ENCODE data around the gene PLA2R1. TPM values are rescaled to one million over a fixed set of nuclear protein-coding genes. Genes with fewer than 3 reads are reported as not detected.
A peak's percentile ranks its signal among the peaks of the same experiment; 100 is the strongest.
"Not testable (repeated sequence)": the region's sequence is repeated elsewhere in the genome, so short reads cannot be mapped to it uniquely, and the experiment has no call there.

PLA2R1 gene
- polyA plus RNA-seq, 3 donors: 81.4 to 129 (median 83.9) TPM

DNA sequence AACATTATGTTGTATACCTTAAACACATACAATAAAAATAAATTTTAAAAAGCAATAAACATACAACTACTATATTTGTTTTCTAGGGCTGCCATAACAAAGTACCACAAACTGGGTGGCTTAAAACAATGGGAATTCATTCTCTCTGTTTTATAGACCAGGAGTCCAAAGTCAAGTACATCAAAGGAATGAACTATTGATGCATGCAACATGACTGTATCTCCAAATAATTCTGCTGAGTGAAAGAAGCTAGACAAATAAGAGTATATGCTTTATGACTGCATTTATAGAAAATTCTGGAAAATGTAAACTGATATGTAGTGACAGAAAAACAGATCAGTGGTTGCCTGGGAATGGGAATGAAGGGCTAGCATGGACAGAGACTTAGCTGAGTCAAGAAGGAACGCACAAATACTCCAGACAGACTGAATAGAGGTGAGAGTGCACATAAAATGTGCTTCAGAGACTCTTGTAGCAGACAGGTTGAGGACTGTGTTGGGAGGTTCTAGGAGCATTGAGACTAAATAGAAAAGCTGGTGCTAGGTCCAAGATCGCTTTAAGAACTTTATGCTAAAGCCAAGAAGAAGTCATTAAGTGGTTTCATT, 11.0 kb upstream of the PLA2R1 start:
- DNase-seq: no peak

DNA sequence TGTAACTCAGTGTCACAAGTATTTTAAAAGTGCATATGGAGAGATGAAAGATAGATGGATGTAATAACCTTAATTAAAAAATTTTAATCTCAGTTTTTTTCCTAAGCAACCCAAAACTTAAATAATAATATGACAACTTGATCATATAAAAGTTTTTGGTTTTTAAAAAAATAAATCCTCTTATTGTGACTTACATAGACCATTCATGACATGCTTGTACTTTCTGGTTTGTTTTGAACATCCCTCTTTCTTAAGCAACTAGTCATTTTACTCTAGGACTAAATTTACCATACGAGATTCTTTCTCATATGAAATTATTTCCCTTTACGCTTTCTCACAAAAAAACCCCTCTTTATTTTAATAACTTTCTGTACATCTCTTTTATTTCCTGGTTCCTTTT, 6.5 kb upstream of the PLA2R1 start:
- DNase-seq: no peak

DNA sequence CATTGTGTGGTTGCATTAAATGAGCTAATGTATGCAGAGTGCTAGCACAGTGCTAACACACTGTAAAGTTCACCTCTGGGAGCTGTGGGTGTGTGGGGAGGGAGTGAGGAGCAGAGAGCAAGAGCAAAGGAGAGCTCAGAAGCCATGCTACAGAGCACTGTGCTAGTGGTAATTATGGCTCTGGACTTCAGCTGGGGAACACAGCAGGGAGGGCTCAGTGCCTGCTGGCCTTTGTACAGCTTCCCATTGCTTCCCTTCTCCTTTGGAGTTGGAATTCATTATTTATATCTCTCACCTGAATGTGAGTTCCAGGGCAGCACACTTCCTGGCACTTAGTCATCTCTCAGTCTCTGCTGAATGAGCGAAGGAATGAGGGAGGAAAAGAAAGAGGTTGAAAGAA, 2.5 kb upstream of the PLA2R1 start:
- no peak for DNase-seq

DNA sequence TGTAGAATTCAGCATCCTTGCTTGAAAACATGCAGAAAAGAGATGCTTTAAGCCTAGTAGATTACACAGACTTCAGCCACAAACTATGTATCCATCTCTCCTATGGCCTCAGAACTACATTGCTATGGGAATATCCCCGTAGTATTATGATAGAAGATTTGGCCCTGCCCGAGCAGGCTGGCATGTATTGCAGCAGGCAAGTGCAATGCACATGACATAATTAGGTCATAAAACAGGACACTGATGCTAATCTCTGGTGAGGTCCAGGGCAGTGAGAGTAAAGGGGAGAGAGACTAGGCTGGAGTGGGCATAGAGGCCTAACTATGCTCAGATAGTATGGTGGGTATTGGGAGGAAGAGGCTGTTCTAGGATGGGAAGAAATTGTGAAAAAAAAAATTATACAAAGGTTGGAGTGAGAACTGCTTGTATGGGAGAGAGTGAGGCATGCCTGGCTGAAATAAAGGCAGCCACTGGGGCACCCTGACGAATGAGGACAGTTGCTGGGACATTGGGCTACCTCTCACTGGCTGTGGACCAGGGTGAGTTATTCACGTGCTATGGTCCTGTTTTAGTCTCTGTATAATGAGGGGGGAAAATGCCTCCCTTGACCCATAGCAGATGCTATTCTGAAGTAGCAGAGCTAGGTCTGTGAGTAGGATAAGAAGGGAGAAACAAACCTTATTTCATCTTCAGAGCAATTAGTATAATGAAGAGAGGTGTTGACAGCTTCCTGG, 1.6 kb upstream of the PLA2R1 start:
- no peak for DNase-seq

DNA sequence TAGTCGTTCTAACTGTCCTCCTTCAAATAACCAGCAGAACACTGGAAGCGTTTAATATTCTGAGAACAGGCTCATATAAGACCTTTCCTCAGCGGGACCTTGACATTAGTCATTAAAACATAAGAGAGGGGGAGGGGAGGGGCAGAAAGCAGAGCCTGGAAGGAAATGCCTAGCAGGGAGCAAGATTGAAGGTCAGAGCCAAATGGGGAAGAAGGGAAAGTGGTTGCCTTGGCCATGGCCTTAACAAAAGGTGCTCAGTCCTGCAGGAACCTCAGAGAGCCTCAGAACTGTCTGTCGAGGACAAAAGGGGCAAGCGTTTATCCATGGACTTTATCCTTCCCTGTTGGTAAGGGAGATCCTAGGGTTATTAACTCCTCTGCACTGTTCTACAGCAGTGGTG, 856 bp upstream of the PLA2R1 start:
- no peak for DNase-seq

DNA sequence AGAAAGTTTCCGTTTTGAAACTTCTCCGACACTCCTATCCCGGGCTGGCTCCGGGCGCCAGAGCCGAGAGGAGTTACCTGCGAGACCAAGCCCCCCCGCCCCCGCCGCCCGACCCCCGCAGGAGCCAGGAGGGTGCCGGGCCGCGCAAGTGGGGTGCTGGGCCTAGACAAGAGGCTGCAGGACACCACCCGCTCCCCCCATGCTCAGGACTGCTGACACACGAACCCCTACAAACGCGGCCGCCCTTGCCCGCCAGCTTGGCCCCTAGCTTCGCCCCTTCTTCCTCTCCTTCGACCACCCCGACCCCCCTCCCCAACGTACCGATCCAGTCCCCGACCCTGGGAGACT, 497 bp downstream of the PLA2R1 start:
- no peak for DNase-seq

DNA sequence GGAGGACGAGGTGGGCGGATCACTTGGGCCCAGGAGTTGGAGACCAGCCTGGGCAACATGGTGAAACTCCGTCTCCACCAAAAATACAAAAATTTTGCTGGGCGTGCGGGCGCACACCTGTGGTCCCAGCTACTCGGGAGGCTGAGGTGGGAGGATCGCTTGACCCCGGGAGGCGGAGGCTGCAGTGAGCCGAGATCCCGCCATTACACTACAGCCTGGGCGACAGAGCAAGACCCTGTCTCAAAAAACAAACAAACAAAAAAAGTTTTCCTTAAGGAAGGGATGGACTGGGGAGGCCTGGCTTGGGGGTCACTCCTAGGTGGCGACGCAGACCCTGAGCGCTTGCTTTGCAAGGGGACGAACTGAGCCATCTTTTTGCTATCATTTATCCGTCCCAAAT, 882 bp downstream of the PLA2R1 start:
- no peak for DNase-seq

DNA sequence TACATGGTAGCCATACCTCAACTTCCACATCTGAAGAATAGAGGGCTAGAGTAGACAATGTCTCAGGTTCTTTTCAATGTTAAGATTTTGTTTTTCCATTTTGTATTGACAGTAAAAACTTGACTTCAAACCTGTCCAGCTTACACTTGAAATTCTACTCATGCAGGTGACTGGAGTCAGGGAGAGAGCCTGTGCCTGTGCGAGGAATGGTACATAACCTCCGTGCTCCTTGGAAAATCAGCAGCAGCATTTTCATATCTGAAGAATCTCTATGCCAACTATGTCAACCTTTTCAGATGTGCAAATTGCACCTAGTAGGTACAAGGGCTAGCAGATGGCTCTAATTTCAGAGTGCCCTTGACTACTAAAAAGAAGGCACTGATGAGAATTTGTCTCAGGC, 2.1 kb downstream of the PLA2R1 start:
- no peak for DNase-seq

DNA sequence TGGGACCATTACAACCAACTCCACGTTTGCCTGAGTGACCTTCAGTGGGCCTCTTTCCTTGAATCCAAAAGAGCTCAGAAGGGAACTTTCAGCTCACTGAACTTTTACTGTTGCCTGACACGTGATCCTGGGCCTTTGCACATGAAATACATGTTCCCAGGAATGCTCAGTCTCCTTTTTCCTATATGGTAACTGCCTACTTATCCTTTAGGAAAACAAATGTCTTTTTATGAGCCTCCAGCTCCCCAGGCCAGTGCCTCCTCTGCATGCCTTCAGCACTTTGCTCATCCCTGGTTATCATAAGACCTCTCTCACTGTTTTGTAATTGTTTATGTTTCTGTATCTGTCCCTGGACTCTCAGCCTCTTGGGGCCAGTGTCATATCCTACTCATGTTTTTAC, 5.1 kb downstream of the PLA2R1 start:
- no peak for DNase-seq

DNA sequence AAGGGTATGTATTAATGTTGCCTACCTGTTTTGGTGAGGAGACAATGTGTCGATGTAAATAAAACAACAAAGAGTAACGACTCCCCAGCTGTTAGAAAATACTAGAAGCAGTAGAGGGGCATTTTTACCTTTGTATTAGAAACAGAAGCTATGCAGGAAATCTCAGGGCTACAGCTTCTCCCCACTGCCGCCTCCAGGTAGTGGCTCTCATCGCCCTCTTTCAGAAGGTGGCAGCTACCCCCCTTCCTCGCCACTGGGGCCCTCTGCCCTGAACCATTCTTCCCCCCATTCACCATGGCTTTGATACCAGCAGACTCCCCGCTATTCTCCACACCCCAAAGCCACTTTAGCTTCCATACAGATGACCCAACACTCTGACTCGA, 6.7 kb downstream of the PLA2R1 start:
- no peak for DNase-seq

DNA sequence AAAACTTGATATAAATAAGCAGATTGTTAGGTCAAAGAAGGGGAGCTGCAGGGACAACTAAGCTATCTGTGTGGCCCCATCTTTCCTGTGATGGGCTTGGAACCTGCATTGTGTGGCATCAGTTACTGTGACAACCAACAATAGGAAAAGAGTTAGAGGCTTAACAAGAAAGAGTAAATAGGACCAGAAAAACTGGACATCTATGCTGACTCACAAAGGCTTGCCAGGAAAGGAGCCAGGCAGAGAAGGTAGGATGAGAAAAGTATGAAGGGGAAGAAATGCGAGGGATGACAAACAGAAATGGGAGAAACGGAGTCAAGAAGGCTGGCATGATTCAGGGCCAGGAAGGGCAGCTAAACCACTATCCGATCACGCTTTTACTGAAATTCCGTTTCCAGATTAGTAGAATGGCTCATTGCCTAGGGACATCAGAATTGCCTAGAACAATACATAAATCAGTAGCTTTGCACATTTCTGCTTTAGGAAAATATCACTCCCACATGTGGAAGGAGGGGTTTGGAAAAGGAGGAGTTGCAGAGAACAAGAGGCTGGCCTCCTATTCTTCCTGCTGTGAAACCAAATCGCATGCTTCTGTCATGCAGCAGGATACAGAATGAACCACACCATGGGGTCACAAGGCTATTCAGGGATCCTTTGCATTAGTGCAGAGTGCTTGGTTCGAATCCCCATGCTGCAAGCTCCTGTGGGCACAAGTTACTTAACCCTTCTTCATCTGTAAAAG, 7.3 kb downstream of the PLA2R1 start:
- peak; percentile 67 for DNase-seq

DNA sequence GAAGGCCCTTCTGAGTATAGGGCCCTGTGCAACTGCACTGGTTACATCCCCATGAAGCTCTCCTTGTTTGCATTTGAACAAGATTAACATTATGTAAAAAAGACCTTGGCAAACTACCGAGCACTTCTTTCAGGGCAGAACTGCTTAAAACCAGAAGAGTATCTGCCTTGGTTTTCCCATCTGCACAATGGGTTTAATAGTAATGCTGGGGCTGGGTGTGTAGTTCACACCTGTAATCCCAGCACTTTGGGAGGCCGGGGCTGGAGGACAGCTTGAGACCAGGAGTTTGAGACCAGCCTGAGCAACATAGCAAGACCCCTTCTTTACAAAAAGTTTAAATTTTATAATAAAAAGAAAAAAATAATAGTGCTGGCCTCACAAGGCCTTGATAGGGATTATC, 8.5 kb downstream of the PLA2R1 start:
- no peak for DNase-seq

DNA sequence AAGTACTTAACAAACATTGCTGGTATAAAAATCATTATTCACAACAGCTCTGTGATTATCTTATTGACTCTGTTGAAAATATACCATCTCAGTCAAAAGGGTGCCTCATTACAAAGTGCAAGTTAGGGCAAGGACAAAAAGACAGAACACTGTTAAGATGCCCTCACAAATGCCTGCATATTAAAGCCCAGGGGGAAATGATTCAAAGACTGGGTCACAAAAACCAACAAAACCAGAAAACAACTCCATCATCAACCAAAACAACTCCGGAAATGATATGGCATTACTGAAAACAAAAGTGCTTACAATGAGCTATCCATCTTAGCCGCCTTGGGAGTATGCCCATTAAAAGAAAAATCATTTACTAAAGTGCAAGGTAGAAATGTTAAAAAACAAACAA, 9.9 kb downstream of the PLA2R1 start:
- no peak for DNase-seq

DNA sequence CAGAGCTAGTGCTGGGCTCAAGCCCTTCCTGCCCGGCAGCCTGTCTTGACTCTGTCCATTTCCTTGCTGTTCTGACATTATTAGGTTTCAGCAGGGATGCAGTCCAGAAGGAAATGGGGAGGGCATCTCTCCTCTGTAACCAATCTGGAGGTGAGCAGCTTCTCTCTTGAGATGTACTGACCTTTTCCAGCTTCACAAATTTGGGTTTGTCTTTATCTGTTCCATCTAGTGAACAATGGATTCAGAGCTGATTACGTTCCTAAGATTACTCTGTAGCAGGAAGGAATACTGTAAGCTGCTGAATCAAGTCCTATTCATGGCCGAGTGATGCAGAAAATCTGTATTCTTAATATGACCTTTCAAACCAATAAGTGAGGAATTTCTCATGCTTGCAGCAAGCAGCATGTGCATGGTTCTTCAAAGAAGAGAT, 11.0 kb downstream of the PLA2R1 start:
- no peak for DNase-seq

DNA sequence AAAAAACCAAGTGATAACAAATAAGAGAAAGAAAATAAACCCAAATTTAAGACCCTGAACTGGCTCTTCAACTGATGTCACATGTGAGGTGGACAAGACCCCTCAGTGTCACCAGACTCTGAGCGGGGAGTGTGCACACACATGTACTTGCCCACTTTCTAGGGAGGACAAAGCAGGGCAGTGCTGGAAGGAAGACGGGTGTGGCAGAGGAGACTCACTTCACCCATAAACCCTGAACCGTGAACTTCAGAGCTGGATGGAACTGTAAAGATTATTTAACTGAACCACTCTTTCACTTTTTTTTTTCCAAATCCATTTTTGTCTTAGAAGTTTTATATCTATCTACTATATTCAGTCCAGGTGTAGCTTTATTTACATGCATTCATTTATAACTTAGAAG, 12.3 kb downstream of the PLA2R1 start:
- no peak for DNase-seq

DNA sequence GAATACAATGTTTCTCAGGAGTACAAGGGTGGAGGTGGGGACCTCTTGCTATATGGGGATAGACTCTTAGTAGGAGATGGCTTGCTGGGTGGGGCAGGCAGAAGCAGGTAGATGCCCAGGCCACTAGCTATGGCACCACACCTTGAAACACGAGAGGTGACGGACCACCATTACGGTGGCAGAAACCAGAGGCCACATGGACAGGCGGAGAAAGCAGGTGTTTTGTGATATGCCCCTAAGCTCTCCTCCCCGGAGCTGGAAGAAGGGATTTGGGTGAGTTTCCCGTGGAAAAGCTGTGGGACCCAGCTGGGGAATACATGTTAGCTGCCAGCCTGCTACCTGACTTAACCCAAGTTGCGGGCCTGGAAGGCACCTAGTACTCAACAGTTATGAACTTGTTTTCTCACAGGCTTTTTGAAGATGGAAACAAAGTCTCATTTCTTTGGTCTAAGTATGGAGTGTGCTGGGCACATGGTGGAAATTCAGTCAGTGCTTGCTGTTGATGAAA, 16.7 kb downstream of the PLA2R1 start:
- DNase-seq: no peak

DNA sequence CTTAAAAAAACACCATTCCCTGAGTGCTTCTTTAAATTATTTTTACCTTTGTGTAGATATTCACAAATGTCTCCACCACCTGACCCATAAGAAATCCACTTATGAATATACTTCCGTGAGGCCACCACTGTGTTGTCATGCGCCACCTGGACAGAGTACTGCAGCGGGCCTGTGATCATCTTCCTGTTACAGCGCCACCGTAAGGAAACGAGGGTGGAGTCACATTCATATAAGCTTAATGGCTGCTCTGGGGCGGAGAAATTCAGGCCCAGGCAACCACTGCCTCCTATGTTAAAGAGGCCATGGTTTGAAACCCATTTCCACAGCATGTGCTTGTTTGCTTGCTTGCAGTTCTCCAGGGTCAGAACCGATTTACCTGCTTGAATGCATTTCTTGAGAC, 17.7 kb downstream of the PLA2R1 start:
- DNase-seq: no peak

DNA sequence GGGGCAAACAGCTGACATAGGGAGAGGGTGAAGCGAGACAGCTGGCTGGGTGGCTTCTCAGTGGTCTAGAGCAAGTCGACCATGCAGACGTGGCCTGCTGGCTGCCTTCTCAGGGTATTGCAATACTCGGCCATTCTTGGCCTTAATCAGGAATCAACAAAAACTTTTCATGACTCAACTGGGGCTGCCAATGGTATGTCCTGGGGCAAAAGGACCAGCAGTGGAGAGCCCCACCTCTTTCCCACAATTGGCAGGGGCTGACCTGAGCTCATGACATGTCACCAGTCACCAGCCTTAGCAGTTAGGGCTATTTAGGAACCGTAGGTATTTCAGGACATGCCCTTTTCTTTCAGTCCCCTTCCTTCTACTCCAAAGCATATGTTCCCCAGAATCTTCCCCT, 19.1 kb downstream of the PLA2R1 start:
- no peak for DNase-seq

DNA sequence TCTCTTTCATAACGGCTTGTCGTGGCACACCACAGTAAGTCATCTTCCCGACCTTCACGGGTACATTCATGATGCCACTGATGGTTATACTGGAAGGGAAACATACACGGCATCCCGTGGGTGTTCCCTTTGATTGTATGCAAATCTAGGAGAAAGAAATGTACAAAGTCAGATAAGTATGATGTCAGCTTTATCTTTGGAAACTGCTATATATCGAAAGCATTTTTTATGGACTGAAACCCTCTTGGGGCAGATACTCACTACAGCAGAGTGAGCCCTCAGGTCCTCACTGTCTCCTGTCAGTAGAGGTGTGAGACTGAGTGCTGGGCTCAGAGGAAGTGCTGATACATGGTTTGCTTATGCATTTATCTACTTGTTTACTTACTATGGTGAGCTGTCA, 20.4 kb downstream of the PLA2R1 start:
- no peak for DNase-seq

DNA sequence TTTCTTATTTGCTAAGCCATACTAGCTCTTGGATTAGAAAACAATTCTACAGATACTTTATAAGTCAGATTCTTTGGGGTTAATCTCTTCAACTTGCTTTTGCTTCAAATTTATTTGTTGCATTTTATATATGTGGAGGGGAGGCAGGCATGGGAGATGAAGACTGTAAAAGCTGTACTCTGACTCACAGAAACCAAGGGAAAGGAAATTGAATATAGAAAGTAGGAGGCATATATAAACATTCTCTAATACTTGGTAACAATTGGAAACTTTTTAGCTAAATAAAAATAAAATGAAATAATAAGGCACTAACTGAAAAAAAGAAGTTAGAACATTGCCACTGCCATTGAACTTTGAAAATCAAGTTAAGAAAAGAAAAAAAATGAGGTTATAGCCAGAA, 21.3 kb downstream of the PLA2R1 start:
- DNase-seq: no peak

DNA sequence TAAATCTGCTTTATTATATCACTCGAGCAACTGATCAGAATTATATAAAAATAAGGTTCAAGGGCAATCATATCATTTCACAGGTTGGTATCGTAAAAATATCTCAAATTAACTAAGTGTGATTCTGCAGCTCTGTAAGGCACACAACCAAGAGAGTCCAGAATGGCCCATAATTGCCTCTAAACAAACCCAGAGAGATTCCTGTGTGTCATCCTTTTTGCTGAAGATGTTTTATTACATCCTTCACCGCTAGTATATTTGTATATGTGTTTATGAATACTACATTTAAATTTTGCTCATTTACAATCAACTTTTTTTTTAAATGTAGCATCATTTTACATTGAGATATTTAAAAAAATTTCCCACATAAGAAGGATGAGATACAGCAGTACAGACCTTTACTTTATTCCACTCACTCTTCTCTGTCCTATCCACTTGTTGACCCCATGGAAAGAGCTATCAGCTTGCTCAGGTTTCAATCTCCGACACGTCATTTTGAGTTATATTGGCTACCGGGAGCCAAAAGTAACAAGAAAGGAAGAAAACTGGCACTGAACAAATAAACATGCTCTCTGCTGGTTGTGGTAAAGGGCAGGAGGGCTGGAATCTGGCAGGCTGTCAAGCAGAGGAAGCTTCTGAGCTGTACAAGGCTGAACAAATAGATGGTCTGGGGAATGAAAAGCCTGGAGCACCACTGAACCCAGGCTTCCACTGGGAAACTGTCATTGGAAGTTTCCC, 23.1 kb downstream of the PLA2R1 start:
- no peak for DNase-seq

DNA sequence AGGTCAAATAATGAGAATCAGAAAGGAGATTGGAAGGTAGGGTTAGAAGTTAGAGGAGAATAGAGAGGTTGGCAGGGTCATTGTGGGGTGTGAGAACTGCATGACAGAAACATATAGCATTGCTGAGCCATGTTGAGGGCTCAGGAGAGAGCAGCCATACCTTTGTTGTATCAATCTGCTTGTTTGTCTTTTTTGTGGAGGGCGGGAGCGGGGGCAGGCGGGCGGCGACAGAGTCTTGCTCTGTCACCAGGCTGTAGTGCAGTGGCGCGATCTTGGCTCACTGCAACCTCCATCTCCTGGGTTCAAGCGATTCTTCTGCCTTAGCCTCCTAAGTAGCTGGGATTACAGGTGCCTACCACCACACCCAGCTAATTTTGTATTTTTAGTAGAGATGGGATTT, 23.8 kb downstream of the PLA2R1 start:
- DNase-seq: not testable (repeated sequence)

DNA sequence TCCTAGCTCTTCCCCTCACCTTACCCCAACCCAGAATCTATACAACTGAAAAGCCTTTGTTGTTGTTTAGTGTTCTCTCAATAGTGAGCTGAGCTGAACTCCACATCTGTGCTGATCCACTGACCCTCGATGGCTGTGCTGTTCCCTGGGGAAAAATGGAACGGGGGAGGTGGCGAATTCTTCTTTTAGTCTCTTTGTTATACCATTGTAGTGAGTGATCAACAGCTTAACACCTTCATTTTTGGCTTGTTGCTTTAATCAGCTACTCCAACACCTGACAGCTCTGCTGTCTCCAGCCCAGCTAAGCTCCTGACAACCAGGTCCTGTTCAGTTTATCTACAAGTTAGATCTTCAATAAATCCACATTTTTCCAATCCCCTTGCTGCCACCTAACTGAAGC, 25.7 kb downstream of the PLA2R1 start:
- no peak for DNase-seq

Data from renal pelvis (tissue), 4 donors.